ENCODE data around the gene ABCC2. TPM values are rescaled to one million over a fixed set of nuclear protein-coding genes. Genes with fewer than 3 reads are reported as not detected.
"Not testable (repeated sequence)": the region's sequence is repeated elsewhere in the genome, so short reads cannot be mapped to it uniquely, and the experiment has no call there.

ABCC2 gene
- total RNA-seq, 2 experiments from 2014 or later = 0.62 to 1.6 TPM

DNA sequence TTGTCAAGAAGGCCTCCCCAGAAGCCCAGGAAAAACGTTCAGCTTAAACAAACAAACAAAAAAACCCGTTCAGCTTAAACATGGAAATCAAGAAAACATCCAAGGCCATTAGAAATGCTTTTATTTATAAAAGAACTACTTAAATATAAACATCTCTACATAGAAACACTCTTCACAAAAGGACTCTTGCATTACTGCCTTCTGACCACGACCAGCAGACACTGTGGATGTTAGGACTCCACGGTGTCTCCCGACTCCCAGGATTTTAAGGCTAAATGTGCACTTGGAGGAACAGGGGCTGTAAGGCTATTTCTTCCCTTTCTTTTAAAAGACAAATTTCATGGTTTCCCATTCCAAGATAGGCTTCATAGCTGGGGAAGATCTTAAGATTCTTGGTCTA lies 93.0 kb downstream of the ABCC2 start:
- ATAC-seq = no peak
- no peaks in the 10 kb centered on the region for H3K9me3 Mint-ChIP-seq (ENCODE audit: low read depth)
- peaks cover 9% of the 10 kb centered on the region for H3K4me1 Mint-ChIP-seq
- H3K36me3 Mint-ChIP-seq (ENCODE audit: low read depth) = peaks cover 17% of the 10 kb centered on the region
- H3K27ac Mint-ChIP-seq = no peak overlapping the region
- H3K27me3 Mint-ChIP-seq = peaks cover 48% of the 10 kb centered on the region
- POLR2A ChIA-PET = no interaction called here
- no peak for DNase-seq
- H3K4me3 Mint-ChIP-seq = no peak overlapping the region
- CTCF ChIA-PET = interaction anchor here (2.5 kb wide), 1 partner anchor 30 kb away, joined by 5 read pairs; no protein-coding TSS in a partner anchor
- intact Hi-C loops (cut with DNase I, micrococcal nuclease) = no loop called here

DNA sequence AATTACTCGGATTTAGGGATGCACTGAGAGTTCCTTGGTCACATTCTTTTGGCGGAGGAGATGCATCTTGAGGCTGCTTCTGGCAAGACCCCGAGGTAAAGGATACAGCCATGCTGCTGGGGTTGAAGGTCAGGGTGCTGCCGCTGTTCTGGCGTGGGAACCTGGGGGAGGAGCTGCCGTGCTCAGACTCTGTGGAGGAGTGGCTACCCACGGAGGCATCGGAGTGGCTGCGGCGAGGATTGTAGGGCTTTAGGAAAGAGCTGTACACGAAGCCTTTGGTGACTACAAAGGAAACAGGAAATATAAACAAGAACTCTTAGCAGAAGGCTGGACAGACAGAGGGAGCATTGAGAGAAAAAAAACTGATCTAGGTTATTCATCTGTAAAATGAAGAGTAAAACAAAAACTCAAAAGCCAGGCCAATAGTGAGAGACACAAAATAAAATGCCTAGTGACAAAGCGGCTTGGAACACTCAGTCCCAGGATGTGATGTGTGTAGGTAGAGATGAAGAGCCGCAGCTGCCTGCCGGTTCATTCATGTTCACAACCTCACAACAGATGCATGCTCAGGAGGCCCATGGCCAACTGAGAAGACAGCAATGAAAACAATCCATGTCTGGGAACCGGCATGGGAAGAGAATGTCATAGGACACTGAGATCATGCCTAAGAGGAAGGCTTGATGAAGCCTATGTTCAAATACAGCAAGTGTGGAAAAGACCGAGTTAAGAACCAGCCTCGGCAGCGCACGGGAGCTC lies 97.8 kb downstream of the ABCC2 start:
- Mint-ChIP-seq H3K4me3 (no peak overlapping the region), H3K27me3 (peaks cover 10% of the 10 kb centered on the region), H3K27ac (no peak overlapping the region), H3K36me3 (ENCODE audit: low read depth) (peaks cover 16% of the 10 kb centered on the region), H3K4me1 (peaks cover 4% of the 10 kb centered on the region), H3K9me3 (ENCODE audit: low read depth) (no peaks in the 10 kb centered on the region)
- CTCF ChIA-PET = interaction anchor here (1.0 kb wide), 2 partner anchors 9 to 34 kb away, joined by 3 read pairs; no protein-coding TSS in a partner anchor
- no peak for ATAC-seq
- intact Hi-C loops (cut with DNase I, micrococcal nuclease) = no loop called here
- DNase-seq = no peak
- POLR2A ChIA-PET = interaction anchor here (0.5 kb wide), 1 partner anchor 10 kb away, joined by 5 read pairs; no protein-coding TSS in a partner anchor

DNA sequence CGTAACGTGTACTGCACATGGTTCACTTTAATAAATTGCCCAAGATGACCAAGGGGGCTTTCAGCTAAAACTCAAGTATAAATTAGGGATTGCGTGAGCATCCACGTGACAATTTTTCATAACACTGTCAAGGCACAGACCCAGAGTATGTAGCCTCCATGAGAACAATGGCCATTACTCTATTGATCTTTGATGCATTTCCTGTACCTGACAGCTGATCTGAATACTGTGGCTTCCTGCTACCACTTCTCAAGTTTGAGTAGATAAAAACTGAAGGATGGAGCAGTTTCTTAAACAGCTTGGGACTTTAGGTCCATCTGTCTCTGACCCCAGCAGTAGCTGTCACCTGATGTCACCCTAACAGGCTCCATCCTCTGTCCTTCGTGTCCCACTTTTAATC lies 98.9 kb downstream of the ABCC2 start:
- ChIA-PET POLR2A (no interaction called here), CTCF (no interaction called here)
- no peak overlapping the region for H3K27ac Mint-ChIP-seq
- DNase-seq (no peak), ATAC-seq (no peak)
- no peaks in the 10 kb centered on the region for H3K27me3 Mint-ChIP-seq
- no peak overlapping the region for H3K4me3 Mint-ChIP-seq
- H3K9me3 Mint-ChIP-seq (ENCODE audit: low read depth) = no peaks in the 10 kb centered on the region
- H3K4me1 Mint-ChIP-seq = peaks cover 4% of the 10 kb centered on the region
- H3K36me3 Mint-ChIP-seq (ENCODE audit: low read depth) = peaks cover 13% of the 10 kb centered on the region
- intact Hi-C loops (cut with DNase I, micrococcal nuclease) = no loop called here

DNA sequence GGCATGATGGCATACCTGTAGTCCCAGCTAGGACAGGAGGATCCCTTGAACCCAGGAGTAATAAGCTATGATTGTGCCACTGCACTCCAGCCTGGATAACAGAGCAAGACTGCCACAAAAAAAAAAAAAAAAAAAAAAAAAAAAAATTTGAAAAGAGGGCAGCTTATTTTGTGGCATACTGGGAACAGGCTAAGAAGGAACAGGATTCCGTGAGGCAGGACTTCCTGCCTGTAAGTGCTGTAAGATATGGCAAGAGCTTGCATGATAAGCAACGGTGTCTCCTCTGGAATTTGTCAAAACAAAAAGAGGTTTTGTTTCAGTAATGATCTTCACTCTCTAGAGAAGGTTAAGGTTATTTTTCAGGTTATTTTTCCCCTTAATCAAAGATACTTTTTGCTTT lies 101.1 kb downstream of the ABCC2 start:
- intact Hi-C loops (cut with DNase I, micrococcal nuclease) = no loop called here
- ATAC-seq (no peak), DNase-seq (no peak)
- CTCF ChIA-PET = interaction anchor here (0.8 to 1.5 kb wide), 2 partner anchors 13 to 38 kb away, joined by 6 read pairs; no protein-coding TSS in a partner anchor
- H3K36me3 Mint-ChIP-seq (ENCODE audit: low read depth) = peaks cover 5% of the 10 kb centered on the region
- no peaks in the 10 kb centered on the region for H3K27me3 Mint-ChIP-seq
- H3K4me1 Mint-ChIP-seq = peaks cover 4% of the 10 kb centered on the region
- H3K9me3 Mint-ChIP-seq (ENCODE audit: low read depth) = no peaks in the 10 kb centered on the region
- POLR2A ChIA-PET = no interaction called here
- H3K27ac Mint-ChIP-seq = no peak overlapping the region
- H3K4me3 Mint-ChIP-seq = no peak overlapping the region

DNA sequence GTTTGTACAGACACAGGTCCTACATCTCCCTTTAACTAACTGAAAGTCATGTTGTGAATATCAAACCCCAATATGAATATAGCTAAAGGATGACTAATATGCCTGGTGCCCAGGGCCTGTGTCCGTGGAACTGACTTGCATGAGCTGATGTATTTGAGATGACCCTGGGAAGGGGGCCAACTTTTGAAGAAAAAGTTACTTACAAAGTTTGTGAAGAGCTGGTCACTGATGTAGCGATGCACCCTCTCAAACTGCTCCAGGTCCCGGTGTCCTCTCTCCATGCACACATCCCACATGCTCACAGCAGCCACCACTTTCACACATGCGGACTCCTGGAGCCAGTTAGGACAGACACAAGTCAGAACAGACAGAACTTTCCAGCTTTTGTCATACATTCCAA lies 106.2 kb downstream of the ABCC2 start:
- Mint-ChIP-seq H3K36me3 (ENCODE audit: low read depth) (peaks cover 2% of the 10 kb centered on the region), H3K27me3 (no peaks in the 10 kb centered on the region), H3K4me3 (no peak overlapping the region), H3K27ac (no peak overlapping the region), H3K4me1 (no peaks in the 10 kb centered on the region), H3K9me3 (ENCODE audit: low read depth) (no peaks in the 10 kb centered on the region)
- DNase-seq (no peak), ATAC-seq (no peak)
- CTCF ChIA-PET = interaction anchor here (1.0 kb wide), 2 partner anchors 9 kb away, joined by 3 to 5 read pairs; no protein-coding TSS in a partner anchor
- POLR2A ChIA-PET = no interaction called here
- intact Hi-C loops (cut with DNase I, micrococcal nuclease) = no loop called here

DNA sequence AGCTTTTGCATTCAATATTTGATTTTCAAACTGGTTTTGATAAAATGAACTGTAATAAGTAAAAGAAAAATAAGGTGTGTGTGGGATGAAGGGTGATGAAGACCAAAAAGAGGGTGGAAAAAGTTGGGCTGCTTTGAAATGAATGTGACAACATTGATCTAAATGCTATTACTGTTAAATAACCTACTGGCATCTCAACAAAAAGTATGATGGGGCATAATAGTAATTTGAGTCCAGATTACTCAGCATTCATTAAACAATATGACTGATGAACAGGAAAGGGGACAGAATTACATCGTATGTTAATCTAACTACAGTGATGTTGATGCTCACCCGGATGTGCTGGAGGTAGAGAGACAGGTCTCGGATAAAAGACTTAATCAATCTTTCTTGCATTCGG lies 112.2 kb downstream of the ABCC2 start:
- H3K4me3 Mint-ChIP-seq = no peak overlapping the region
- peaks cover 6% of the 10 kb centered on the region for H3K36me3 Mint-ChIP-seq (ENCODE audit: low read depth)
- no peaks in the 10 kb centered on the region for H3K9me3 Mint-ChIP-seq (ENCODE audit: low read depth)
- no peaks in the 10 kb centered on the region for H3K4me1 Mint-ChIP-seq
- ATAC-seq (no peak), DNase-seq (no peak)
- ChIA-PET CTCF (interaction anchor here (1.0 kb wide), 1 partner anchor 112 kb away, joined by 4 read pairs; no protein-coding TSS in a partner anchor), POLR2A (interaction anchor here (0.6 kb wide), 1 partner anchor 97 kb away, joined by 3 read pairs; no protein-coding TSS in a partner anchor)
- H3K27me3 Mint-ChIP-seq = no peaks in the 10 kb centered on the region
- intact Hi-C loops (cut with DNase I, micrococcal nuclease) = no loop called here
- no peak overlapping the region for H3K27ac Mint-ChIP-seq

DNA sequence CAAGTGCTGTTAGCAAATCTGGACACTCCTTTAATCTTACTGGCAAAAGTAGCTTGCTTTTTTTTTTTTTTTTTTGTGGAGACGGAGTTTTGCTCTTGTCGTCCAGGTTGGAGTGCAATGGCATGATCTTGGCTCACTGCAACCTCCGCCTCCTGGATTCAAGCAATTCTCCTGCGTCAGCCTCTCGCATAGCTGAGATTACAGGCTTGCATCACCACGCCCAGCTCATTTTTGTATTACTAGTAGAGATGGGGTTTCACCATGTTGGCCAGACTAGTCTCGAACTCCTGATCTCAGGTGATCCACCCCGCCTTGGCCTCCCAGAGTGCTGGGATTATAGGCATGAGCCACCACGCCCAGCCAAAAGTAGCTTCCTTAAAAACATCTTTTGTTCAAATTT lies 112.6 kb downstream of the ABCC2 start:
- POLR2A ChIA-PET; intact Hi-C loops (cut with DNase I, micrococcal nuclease); H3K36me3 Mint-ChIP-seq (ENCODE audit: low read depth); DNase-seq; H3K4me3 Mint-ChIP-seq; H3K4me1 Mint-ChIP-seq; H3K27ac Mint-ChIP-seq; CTCF ChIA-PET; ATAC-seq; H3K27me3 Mint-ChIP-seq; H3K9me3 Mint-ChIP-seq (ENCODE audit: low read depth): not testable (repeated sequence)

DNA sequence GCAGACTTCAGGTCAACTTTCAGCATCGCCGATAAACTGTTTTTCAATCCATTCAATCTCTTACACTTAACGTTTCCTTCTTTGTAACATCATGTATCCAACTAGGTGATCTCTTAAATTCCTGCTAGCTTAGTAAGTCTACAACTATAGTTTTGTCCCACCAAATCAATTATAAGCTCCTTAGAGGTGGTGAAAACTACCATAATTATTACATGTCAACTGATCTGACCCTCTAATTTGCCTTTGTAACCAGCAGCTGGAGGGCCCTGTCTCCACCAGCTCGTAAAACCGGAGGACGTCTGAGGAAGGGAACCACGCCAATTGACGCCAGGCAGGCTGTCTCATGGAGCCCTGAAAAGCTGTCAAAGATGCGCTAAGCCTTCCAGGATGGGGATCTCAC lies 113.4 kb downstream of the ABCC2 start:
- no peaks in the 10 kb centered on the region for H3K9me3 Mint-ChIP-seq (ENCODE audit: low read depth)
- DNase-seq (no peak), ATAC-seq (no peak)
- CTCF ChIA-PET = no interaction called here
- H3K4me1 Mint-ChIP-seq = no peaks in the 10 kb centered on the region
- POLR2A ChIA-PET = no interaction called here
- no peak overlapping the region for H3K4me3 Mint-ChIP-seq
- no peaks in the 10 kb centered on the region for H3K27me3 Mint-ChIP-seq
- no peak overlapping the region for H3K27ac Mint-ChIP-seq
- intact Hi-C loops (cut with DNase I, micrococcal nuclease) = no loop called here
- peaks cover 6% of the 10 kb centered on the region for H3K36me3 Mint-ChIP-seq (ENCODE audit: low read depth)

Other genes starting within 250 kb of the ABCC2 start
- gene NKX2-3, start 249.7 kb upstream of the ABCC2 start, total RNA-seq = not detected
- 10 to 100 TPM; 55.0 to 65.9 TPM for gene SLC25A28, start 162.2 kb upstream of the ABCC2 start, total RNA-seq
- gene ENTPD7, start 123.1 kb upstream of the ABCC2 start, total RNA-seq = 1 to 10 TPM; 2.5 to 2.7 TPM
- gene COX15, start 50.5 kb upstream of the ABCC2 start, total RNA-seq = 10 to 100 TPM; 28.1 to 35.5 TPM
- 10 to 100 TPM; 24.6 to 35.8 TPM for gene CUTC, start 50.4 kb upstream of the ABCC2 start, total RNA-seq
- 1 to 10 TPM; 1.9 to 2.4 TPM for gene DNMBP, start 227.3 kb downstream of the ABCC2 start, total RNA-seq